Astrocyte of the spinal cord (primary cell): ENCODE measurements around the gene DCLK2.
"Not testable (repeated sequence)": the region's sequence is repeated elsewhere in the genome, so short reads cannot be mapped to it uniquely, and the experiment has no call there.

Experiments
- DNase-seq: peaks from one replicate; pipeline ENCODE4 v3.0.0; 2011; ENCODE audit warnings: low read depth, low spot score
- H3K4me3 ChIP-seq: 2 replicates; pipeline ENCODE4 v1.5.1; 2011; ENCODE audit warnings: low read depth, mild to moderate bottlenecking, low read length, moderate library complexity
- CTCF ChIP-seq: IDR thresholded peaks from 2 replicates; pipeline ENCODE4 v1.5.1; 2012; ENCODE audit warnings: low read depth, mild to moderate bottlenecking, low read length, inconsistent platforms
- in situ Hi-C: cut with HindIII; loops from 2 replicates; pipeline ENCODE4 v1.10.0; 2017; ENCODE audit warnings: low sequenced_read_pairs

DCLK2 gene

GRCh38 chr4:150192986-150193385, 114.7 kb downstream of the DCLK2 start:
- in situ Hi-C loops, result no loop called here
- no peak overlapping the region for H3K4me3 ChIP-seq
- no peak for TF ChIP-seq CTCF
- no peak for DNase-seq

DNA sequence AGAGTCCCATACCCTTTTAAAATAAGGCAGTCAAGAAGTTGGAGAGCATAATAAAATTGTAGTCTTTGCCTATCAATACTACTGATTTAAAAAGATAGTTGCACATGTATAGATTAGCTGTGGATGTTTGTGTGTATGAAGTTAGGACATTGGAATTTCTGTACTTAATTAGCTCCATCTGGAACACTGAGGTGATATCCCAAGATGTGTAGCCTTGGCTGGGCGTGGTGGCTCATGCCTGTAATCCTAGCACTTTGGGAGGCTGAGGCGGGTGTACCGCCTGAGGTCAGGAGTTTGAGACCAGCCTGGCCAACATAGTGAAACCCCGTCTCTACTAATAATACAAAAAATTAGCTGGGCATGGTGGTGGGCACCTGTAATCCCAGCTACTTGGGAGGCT, 119.0 kb downstream of the DCLK2 start:
- DNase-seq, in situ Hi-C loops, H3K4me3 ChIP-seq: not testable (repeated sequence)

GRCh38 chr4:150199056-150199455, 120.8 kb downstream of the DCLK2 start:
- no peak for DNase-seq
- TF ChIP-seq CTCF, result no peak
- H3K4me3 ChIP-seq, result no peak overlapping the region
- in situ Hi-C loops, result no loop called here

- no peak for TF ChIP-seq CTCF
- DNase-seq, result no peak
- no peak overlapping the region for H3K4me3 ChIP-seq
- in situ Hi-C loops, result no loop called here
Observed at GRCh38 chr4:150205016-150205415, 126.8 kb downstream of the DCLK2 start.

GRCh38 chr4:150206265-150206664, 128.0 kb downstream of the DCLK2 start:
- no peak for TF ChIP-seq CTCF
- no peak overlapping the region for H3K4me3 ChIP-seq
- no peak for DNase-seq
- in situ Hi-C loops, result no loop called here

GRCh38 chr4:150206954-150207353, 128.7 kb downstream of the DCLK2 start:
- no peak for DNase-seq
- no peak for TF ChIP-seq CTCF
- H3K4me3 ChIP-seq, result no peak overlapping the region
- in situ Hi-C loops, result no loop called here

DNA sequence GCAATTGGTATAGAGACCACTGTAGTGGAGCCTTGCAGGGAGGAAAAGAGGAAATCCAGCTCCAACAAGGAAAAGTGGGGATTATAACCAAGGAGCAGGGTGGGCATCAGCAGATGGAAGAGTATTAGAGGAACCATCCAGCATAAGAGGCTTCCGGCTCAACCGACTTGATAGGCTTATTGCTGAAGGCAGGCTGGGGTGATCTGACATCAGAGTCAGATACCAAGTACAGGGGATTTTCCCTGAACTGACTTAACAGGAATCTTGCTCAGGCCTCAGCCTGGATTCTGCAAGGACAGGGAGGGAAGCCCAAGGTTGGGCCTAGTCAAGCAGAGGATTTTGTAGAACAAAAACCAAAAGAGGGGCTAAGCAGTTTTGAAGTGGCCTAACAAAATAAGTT, 129.6 kb downstream of the DCLK2 start:
- in situ Hi-C loops, result no loop called here
- TF ChIP-seq CTCF, result no peak
- no peak for DNase-seq
- no peak overlapping the region for H3K4me3 ChIP-seq
